GM12801 (cell line): ENCODE measurements around the gene SLC16A6.

Experiments used
- TF ChIP-seq, protein P1 (sequence below): IDR thresholded peaks from one replicate; pipeline ENCODE4 v1.5.1; 2011; ENCODE audit warnings: control low read depth; ENCODE audit not compliant: insufficient read length; ENCODE audit errors: extremely low read depth

The SLC16A6 gene

DNA sequence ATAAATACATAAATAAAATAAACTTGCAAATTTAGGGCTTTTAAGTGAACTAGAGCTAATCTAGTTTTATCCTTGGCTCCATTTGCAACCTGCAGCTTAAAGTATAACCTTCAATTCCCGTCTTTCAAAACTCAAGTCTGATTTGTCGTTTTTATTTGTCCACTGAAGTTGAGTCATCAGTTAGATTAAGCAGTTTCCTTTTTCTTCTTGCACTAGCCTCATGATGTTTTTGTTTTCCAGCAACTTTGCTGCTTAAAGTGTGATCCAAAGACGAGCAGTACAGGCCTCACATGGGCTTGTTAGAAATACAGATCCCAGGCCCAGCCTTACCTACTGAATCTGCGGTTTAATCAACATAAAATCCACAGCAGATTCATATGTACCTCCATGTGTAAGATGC lies 14.2 kb upstream of the SLC16A6 start:
- TF ChIP-seq, protein P1, sequence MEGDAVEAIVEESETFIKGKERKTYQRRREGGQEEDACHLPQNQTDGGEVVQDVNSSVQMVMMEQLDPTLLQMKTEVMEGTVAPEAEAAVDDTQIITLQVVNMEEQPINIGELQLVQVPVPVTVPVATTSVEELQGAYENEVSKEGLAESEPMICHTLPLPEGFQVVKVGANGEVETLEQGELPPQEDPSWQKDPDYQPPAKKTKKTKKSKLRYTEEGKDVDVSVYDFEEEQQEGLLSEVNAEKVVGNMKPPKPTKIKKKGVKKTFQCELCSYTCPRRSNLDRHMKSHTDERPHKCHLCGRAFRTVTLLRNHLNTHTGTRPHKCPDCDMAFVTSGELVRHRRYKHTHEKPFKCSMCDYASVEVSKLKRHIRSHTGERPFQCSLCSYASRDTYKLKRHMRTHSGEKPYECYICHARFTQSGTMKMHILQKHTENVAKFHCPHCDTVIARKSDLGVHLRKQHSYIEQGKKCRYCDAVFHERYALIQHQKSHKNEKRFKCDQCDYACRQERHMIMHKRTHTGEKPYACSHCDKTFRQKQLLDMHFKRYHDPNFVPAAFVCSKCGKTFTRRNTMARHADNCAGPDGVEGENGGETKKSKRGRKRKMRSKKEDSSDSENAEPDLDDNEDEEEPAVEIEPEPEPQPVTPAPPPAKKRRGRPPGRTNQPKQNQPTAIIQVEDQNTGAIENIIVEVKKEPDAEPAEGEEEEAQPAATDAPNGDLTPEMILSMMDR = no peak

- TF ChIP-seq, protein P1 = no peak
Observed at GRCh38 chr17:68304706-68305105, 13.8 kb upstream of the SLC16A6 start.

DNA sequence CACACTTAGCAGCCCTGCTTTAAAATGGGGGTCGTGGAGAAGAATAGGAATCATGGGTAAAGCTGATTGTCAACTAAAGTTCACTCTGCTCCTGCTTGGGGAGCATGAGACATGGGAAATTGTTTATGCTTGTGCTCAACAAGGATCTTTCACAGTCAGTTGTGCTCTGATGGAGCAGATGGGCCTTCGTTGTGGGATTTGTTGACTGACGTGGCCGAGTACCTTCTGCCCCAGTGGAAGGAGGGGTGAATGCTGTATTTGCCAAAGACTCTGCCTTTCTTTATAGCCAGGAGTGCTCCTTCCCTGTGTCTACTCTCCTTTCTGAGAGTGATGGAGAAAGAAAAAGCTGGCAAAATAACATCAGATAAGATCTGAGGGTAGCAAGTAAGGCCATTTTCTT lies 11.7 kb upstream of the SLC16A6 start:
- TF ChIP-seq, protein P1 = no peak

GRCh38 chr17:68302066-68302564 lies 11.2 kb upstream of the SLC16A6 start:
- TF ChIP-seq, protein P1 = no peak

GRCh38 chr17:68301438-68301959 lies 10.6 kb upstream of the SLC16A6 start:
- TF ChIP-seq, protein P1 = no peak

DNA sequence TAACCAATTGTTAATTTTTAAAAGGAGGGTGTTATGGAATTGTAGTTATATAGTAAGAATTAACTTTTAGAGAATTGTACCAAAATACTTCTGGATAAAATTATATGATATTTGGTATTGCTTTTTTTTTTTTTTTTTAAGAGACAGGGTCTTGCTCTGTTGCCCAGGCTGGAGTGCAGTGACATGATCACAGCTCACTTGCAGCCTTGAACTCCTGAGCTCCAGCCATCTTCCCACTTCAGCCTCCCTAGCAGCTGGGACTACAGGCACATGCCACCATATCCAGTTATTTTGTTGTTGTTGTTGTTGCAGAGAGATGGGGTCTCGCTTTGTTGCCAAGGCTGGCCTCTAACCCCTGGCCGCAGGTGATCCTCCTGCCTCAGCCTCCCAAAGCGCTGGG lies 8.9 kb upstream of the SLC16A6 start:
- TF ChIP-seq, protein P1 = no peak

DNA sequence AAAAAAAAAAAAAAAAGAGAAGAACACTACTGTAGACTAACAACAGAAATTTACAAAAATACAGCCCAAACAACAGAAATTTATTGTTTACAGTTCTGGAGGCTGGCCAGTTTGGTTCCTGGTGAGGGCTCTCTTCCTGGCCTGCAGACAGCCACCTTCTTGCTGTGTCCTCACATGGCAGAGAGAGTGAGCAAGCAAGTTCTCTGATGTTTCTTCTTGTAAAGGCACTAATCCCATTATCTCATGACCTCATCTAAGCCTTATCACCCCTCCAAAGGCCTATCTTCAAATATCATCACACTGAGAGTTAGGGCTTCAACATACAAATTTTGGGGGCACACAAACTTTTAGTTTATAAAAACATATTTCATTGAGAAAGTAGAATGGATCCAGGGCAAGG lies 7.7 kb upstream of the SLC16A6 start:
- TF ChIP-seq, protein P1 = no peak
